ENCODE data around the gene LTBP1.
"Not testable (repeated sequence)": the region's sequence is repeated elsewhere in the genome, so short reads cannot be mapped to it uniquely, and the experiment has no call there.

The LTBP1 gene

DNA sequence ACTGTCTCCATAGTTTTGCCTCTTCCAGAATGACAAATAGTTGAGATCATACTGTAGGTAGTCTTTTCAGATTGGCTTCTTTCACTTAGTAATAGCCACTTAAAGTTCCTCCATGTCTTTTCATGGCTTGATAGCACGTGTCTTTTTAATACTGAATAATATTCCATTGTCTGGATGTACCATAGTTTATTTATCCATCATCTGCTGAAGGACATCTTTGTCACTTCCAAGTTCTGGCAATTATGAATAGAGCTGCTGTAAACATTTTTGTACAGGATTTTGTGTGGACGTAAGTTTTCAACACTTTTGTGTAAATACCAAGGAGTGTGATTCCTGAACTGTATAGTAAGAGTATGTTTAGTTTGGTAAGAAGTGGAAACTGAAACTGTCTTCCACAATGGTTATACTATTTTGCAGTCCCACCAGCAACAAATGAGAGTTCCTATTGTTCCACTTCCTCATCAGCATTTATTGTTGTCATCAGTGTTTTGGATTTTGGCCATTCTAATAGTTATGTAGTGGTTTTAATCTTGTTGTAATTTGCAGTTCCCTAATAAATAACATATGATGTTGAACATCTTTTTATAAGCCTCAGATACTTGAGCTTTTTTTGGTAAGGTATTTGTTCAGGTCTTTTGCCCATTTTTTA lies 18.9 kb downstream of the LTBP1 start:
- no peak for DNase-seq

DNA sequence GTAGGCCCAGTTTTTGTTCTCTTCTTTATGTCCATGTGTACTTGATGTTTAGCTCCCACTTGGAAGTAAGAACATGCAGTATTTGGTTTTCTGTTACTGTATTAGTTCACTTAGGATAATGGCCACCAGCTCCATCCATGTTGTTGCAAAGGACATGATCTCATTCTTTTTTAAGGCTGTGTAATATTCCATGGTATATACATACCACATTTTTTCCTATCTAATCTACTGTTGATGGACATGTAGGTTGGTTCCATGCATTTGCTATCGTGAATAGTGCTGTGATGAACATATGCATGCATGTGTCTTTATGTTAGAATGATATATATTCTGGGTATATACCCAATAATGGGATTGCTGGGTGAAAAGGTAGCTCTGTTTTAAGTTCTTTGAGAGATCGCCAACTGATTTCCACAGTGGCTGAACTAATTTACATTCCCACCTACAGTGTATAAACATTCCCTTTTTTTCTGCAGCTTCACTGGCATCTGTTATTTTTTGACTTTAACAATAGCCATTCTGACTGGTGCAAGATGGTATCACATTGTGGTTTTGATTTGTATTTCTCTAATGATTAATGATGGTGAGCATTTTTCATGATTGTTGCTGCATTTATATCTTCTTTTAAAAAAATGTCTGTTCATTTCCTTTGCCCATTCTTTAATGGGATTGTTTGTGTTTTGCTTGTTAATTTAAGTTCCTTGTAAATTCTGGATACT lies 22.9 kb downstream of the LTBP1 start:
- no peak for DNase-seq

DNA sequence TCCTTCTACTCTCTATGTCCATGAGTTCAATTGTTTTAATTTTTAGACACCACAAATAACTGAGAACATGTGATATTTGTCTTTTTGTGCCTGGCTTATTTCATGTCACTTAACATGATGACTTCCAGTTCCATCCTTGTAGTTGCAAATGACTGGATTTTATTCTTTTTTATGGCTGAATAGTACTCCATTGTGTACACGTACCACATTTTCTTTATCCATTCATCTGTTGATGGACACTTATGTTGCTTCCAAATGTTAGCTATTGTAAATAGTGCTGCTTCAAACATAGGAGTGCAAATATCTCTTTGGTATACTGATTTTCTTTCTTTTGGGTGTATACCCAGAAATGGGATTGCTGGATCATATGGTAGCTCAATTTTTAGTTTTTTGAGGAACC lies 27.0 kb downstream of the LTBP1 start:
- not testable (repeated sequence) for DNase-seq

DNA sequence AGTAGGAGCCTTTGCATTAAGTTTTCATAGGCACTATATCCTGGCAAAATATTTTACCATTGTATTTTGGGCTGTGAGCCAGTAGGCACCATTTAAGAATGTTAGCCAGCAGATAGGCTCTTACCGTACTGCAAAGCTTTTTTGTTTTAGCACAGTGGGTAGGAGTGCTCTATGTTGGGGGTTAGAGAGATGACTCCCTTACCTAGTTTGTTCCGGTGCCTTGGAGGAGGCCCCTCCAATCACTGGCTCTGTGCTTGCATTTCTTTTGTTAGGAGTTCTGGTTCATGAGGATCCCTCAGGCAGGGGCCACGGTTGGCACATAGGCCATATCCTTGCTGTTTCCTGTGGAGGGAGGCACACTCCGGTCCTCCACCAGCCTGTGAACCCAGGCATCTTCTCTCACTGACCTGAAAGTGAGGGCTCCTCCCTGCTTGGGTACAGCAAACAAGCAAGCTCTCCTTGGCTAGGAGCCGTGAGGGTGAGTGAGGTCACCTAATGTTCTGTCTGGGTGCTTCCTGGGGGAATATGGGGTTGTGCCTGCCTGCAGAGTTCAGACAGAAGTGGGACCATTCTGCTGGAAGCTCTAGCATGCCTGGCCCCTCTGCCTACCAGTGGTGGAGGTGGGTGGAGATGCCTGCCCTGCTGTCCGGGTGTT lies 29.8 kb downstream of the LTBP1 start:
- DNase-seq, result no peak

DNA sequence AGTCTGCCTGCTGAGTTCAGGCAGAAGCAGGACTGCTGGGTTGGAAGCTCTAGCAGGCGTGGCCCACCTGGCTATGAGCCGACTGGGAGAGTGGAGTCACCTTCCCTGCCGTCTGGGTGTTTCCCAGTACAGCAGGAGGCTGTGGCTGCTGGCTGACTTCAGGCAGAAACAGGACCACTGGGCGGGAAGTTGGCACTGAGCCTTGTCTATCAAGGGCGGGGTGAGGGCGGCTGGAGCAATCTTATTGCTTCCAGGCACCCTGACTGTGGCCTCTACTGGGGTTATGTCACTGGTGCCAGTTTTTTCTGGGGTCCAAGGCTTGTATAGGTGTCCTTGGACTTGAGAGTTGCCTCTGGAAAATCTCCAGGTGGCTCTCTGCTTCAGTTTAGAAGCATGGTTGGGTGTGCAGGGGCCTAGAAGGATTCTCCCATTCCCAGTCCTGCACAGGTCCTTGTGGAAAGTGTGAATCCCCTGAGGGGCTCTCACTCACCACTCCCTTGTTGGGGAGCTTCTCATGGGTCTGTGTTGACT lies 30.5 kb downstream of the LTBP1 start:
- DNase-seq, result no peak

DNA sequence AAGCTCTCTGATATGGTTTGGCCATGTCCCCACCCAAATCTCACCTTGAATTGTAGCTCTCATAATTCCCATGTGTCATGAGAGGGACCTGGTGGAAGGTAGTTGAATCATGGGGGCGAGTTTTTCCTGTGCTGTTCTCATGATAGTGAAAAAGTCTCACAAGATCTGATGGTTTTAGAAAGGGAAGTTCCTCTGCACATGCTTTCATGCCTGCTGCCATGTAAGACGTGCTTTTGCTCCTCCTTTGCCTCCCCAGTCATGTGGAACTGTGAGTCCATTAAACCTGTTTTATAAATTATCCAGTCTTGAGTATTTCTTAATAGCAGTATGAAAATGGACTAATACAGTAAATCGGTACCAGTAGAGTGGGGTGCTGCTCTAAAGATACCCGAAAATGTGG lies 34.9 kb downstream of the LTBP1 start:
- no peak for DNase-seq

DNA sequence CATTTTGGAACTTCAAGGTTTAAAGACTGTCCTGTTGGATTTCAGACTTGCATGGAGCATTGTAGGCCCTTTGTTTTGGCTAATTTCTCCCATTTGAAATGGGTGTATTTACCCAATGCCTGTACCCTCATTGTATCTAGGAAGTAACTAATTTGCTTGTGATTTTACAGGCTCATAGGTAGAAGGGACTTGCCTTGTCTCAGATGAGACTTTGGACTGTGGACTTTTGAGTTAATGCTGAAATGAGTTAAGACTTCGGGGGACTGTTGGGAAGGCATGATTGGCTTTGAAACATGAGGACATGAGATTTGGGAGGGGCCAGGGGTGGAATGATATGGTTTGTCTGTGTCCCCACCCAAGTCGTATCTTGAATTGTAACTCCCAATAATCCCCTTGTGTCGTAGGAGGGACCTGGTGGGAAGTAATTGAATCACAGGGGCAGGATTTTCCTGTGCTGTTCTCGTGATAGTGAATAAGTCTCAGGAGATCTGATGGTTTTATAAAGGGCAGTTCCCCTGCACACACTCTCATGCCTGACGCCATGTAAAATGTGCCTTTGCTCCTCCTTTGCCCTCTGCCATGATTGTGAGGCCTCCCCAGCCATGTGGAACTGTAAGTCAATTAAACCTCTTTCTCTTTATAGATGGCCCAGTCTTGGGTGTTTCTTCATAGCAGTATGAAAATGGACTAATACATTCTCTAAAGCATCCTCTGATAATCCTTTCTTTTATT lies 36.6 kb downstream of the LTBP1 start:
- DNase-seq, result not testable (repeated sequence)

DNA sequence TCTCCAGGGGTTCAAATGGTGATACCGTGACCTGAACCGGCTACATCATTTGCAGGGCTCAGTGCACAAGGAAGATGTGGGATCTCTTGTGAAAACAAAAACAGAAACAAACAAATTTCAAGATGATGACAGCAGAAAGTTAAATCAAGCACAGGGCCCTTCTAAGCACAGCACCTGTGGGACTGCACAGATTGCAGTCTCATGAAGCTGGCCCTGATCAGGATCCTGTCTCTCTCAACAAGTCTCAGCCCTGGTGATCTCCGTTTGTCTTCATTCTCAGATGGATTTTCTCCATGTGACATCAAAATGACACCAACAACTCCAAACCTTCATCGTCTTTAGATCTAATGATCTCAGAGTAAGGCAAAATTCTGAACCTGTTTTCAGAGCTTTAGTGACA lies 39.7 kb downstream of the LTBP1 start:
- DNase-seq, result no peak

DNA sequence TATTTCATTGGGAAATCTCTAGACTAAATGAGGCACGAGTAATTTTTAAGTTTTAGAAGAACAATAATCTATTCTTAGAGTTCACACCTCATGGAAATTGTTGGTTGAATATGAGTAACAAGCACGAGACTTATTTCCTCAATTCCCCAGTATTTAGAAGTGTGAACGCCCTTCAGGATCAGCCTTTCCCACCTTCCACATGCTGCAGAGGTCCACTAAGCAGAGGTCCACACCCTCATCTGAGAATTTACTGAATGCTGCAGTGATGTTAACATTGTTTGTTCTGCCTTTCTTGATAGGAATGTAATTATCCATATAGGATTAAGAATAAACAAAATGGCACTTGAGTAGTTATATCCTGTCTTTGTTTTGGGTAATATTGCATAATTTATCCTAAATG lies 41.8 kb downstream of the LTBP1 start:
- no peak for DNase-seq

DNA sequence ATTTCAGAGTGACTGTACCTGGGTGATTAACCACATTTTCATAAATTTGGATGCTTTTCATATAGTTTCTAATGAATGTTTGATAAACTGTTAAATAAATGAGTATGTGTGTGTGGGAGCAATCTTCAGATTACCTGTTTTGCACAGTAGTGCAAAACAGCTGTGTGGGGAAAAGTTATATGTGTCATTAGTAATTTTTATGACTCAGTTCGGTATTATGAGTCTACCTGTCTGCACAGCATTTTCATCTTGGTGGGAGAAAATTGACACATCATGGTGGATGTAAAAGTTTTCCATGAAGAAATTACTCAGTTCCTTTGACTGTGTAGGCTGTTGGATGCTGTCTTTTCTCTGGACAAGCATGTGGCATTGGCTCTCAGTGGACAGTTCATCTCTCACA lies 43.8 kb downstream of the LTBP1 start:
- no peak for DNase-seq

DNA sequence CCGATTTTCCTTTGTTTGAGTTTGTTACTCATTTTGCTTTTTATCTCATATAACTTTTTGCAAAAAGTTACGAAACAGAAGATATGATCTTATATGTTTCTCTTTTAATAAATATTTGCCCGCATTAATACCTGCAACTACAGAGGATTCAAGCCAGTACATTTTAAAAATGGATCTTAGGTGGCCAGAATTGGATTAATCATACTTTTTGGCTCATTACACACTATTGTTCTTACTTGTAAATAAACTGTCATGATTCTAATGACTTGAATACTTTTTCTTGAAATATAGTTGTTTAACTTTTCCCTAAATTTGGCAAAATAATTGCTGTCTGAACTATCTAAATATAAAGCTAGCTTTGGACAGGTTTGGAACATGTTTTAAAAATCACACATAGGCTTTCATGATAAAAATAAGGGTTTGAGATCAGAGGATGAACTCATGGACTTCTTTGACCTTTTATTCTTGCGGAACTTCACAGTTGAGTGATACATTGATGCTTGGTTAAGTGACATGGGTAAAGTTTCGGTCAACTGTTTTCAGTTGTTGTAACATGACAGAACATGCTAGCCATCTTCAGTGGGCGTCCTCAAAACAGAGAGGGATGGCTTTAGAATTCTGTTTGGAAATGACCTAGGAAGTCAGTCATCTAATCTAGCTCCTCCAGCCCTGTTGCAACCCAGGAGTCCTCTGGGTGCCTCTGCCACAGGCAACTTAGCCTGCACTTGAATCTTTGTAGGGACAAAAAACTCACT lies 44.5 kb downstream of the LTBP1 start:
- no peak for DNase-seq

DNA sequence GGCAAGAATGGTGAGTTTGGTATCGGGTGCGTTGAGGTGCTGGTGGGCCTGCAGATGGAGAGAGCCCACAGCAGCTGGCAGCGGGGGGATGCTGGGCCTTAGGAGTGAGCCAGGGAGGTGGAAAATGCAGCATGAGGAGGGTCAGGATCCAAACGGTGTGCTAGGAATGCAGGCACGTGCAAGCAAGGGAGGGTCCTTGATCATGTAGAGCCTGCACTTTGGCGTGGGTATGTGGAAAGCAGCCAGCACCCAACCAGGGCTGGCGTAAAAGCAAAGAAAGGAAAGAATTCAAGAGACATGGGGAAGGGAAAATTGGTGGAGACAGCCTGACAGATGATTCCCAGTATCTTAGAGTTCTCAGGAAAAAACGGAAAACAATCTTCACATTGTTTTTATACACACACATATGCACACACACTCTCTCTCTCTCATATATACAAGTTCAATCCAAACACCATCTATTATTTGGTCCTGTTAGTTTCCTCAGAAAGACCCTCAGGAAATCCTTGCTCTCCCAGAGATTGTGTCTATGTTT lies 46.3 kb downstream of the LTBP1 start:
- DNase-seq, result no peak

DNA sequence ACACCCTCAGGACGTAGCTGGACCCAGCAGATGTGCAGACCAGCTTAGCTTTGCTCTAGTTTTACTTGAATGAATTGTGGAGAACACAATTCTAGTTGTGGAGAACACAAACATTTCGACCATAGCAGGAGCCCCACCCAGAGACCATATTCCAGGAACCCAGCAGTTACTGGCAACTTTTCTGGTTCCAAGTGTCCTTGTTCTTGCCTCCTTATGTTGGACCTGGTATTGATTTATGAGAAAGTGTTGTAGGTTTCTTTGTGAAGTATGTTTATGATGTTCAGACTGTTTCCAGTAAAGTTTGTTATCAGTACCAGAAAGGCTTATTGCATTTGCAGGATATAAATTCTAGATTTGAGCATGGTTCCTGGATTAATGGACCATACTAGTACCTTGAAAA lies 51.0 kb downstream of the LTBP1 start:
- no peak for DNase-seq

DNA sequence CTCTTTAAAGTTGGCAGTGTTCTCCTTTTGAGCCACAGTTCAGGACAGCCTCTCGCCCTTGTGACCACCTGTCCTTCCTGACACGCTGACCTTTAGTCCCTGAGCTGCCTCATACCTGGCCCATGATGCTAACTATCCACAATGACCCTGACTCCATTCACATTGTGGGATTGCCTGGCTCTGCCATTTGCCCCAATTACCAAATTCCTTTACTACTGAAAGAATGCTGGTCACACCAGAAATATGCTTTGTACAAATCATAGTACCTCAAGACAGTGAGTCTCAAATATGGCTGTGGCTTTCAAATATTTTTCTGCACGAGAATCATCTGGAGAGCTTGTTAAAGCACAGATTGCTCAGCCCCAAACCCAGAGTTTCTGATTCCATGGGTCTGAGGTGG lies 54.2 kb downstream of the LTBP1 start:
- no peak for DNase-seq

DNA sequence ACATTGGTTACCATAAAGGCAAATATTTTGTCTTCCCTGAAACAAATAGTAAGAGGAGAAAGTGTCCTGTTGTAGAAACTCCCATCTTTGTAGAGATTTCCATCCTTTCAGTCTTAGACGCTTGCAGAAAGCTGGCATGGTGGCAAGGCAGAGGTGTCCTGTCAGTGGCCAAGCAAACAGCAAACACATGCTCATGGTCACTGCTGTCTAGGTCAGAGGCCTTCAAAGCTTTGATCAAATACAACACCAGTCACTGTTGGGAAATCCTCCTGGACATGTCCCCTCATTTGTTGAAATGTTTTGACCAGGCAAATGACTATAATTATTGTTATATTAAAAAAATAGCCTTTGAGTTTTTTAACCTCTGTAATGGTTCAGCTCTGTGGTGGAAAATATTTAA lies 55.1 kb downstream of the LTBP1 start:
- DNase-seq, result no peak

DNA sequence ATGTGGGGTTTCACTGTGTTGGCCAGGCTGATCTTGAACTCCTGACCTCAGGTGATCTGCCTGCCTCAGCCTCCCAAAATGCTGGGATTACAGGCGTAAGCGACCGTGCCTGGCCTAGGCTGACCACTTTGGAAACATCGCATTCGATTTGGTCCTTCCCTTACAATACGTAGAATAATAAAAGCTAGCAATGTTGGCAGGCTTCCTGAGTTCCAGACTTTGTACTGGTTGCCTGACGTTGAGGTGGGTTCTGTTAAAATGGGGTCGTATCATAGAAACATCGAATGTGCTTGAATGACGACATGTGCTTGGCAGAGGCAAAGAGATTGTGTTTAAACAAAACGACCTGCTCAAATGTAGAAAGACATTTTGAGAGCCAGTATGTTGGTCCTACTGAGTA lies 56.1 kb downstream of the LTBP1 start:
- DNase-seq, result no peak

DNA sequence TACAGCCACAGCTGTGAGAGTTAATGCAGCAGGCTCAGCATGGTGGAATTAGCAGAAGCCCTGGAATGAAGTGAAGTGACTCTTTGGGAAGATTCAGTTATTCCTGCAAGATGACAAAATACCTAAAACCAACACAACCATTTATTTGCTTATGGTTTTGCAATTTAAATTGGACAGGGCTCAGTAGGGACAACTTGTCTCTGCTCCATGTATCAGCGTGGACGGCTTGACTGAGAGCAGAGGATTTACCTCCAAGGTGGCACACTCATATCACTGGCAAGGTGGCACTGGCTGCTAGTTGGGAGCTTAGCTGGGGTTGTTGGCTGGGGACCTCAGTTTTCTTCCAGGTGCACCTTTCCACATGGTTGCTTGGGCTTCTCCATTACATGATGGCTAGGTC lies 58.3 kb downstream of the LTBP1 start:
- DNase-seq, result no peak

DNA sequence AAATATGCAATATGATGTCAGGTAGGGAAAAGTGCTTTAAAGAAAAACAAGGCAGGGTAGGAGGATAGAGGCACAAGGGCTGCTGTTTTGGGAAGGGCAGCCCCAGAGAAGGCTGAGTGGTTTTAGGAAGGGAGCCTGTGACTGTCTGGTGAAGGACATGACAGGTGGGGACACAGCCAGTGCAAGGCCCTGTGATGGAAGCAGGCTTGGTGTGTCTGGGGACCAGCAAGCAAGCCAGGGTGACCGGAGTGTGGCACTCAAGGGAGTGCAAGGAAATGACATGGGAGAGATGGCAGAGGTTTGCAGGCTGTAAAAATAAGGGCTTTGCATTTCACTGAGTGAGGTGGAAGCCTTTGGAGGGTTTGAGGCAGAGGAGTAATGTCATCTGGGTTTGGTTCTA lies 62.0 kb downstream of the LTBP1 start:
- no peak for DNase-seq

DNA sequence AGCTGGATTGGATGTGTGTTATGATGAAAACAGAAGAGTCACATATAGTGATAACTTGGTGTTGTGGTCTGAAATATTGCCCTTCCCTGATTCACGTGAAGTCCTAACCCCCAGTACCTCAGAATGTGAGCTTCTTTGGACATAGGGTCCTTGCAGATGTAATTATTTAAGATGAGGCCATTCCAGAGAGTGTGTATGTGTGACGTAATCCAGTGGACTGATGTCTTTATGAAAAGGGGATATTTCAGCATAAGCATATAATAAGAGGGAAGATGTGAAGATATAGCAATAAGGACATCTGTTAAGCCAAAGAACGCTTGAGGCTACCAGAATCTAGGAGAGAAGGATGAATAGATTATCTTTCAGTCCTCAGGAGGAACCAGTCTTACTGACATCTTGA lies 62.5 kb downstream of the LTBP1 start:
- DNase-seq, result no peak

DNA sequence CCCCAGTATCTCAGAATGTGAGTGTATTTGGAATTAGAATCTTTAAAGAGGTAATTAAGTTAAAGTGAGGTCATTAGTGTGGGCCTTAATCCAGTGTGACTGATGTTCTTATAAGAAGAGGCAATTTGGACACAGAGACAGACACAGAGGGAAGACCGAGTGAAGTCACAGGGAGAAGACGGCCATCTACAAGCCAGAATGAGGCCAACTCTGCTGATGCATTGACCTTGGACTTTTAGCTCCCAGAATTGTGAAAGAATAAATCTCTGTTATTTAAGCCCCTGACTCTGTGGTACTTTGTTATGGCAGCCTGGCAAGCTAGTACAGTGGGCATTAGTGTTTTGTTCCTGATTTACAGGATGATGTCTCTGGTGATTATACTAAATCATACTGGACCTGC lies 64.6 kb downstream of the LTBP1 start:
- no peak for DNase-seq

DNA sequence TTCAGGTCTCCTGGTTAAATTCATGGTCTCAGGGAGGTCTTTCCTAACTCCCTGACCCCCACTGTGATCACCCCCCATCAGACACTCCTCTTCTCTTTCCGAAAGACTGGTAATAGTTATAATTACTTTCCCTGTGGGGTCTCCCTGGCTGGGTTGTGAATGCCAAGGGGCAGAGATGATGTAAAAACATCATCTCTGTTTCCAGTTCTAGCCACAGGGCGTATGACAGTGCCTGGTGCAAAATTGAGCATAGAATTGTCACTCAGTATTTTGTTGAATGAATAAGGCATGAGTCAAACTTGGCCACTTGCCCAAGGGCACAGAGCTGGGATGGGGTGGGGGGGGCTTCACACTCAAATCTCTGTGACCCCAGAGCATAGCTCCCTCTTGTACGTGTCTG lies 65.2 kb downstream of the LTBP1 start:
- no peak for DNase-seq

DNA sequence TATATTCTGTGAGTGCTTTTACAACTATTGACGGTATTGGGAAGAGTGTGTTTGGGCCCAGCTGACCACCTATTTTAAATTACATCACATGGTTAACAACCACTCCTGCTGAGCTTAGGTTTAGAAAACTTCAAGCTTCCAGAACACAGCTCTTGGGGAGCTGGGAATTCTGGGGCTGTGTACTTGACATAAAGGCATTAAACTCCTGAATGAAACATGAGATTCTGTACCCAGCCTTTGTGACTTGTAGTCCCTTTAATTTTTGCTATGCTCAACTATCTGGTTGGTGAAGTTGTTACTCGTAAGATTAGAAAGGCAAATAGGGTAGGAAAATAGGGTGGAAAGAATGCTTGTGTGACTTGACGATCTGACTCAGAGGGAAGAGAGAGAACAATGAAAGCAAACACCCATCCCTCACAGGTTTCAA lies 66.9 kb downstream of the LTBP1 start:
- DNase-seq, result no peak
